Body of pancreas (tissue), 4 donors: Measurements from ENCODE around the gene DUSP28. TPM values are rescaled to one million over a fixed set of nuclear protein-coding genes. Genes with fewer than 3 reads are reported as not detected.

ENCODE experiments used
- ATAC-seq: fragments of 150-250 bp; one replicate; pipeline ENCODE4 v1.9.1; 2016
- DNase-seq, 4 donors: peaks; one replicate each; pipeline ENCODE4 v3.0.0-alpha.2; 2019
- H3K27ac ChIP-seq, 4 donors: fragments of 200-600 bp; sonication (generic); 1 replicate in 3 of 4; 2 replicates in 1 of 4; pipeline versions ENCODE4 v1.5.1 to v1.6.1; 2016 to 2019; ENCODE audit warnings: mild to moderate bottlenecking in 1 of 4, mixed read lengths in 1 of 4, moderate library complexity in 1 of 4
- H3K27me3 ChIP-seq, 2 donors: fragments of 200-600 bp; sonication (generic); one replicate each; pipeline ENCODE4 v1.6.0; 2016; ENCODE audit warnings: mild to moderate bottlenecking in 1 of 2
- H3K36me3 ChIP-seq, 2 donors: fragments of 200-600 bp; sonication (generic); replicated peaks in 1 of 2; 2 replicates each; pipeline ENCODE4 v1.5.1; 2016; ENCODE audit warnings: low read depth in 2 of 2; ENCODE audit not compliant: insufficient read depth in 1 of 2
- H3K4me1 ChIP-seq: fragments of 200-600 bp; sonication (generic); one replicate; pipeline ENCODE4 v1.6.0; 2016
- H3K4me3 ChIP-seq, 2 donors: fragments of 200-600 bp; sonication (generic); 1 replicate in 1 of 2; 2 replicates in 1 of 2; pipeline ENCODE4 v1.5.1; 2016 to 2019
- H3K9me3 ChIP-seq, 3 donors: fragments of 200-600 bp; sonication (generic); 1 replicate in 2 of 3; 2 replicates in 1 of 3; pipeline ENCODE4 v1.5.1; 2016
- CTCF ChIP-seq, 7 experiments: fragments of 450-650 bp in 4 of 7; fragments of 200-600 bp in 3 of 7; sonication (generic) in 3 of 7; IDR thresholded peaks; one replicate each; pipeline ENCODE4 v1.5.1; 2016 to 2019; ENCODE audit warnings: antibody characterized with exemption in 7 of 7
- POLR2A ChIP-seq, 3 donors: fragments of 450-650 bp; IDR thresholded peaks; one replicate each; pipeline ENCODE4 v1.6.1; 2016; ENCODE audit warnings: antibody characterized with exemption in 3 of 3, mild to moderate bottlenecking in 2 of 3
- WGBS, 2 donors: methylation state at CpG; one replicate each; pipeline ENCODE4 v1.1.5; 2017; 5-methylcytosine and 5-hydroxymethylcytosine counted together
- intact Hi-C: fragments of 100-400 bp; cut with DNase I; formaldehyde crosslinking; loops from one replicate; pipeline ENCODE4 v1.15.1; 2023
- total RNA-seq, 2 donors: library from RNA; depleted of rRNA; stranded (reverse); fragments of >200 nt; gene quantifications; one replicate each; pipeline ENCODE4 v1.1.0, GENCODE V29; 2016

The DUSP28 gene
- total RNA-seq, 2 donors from 2014 or later, result 4.7 to 6.6 TPM

- no peaks in the 10 kb centered on the region for H3K36me3 ChIP-seq
- peak; percentile 73 to 85 (median 79) for DNase-seq
- H3K4me1 ChIP-seq, result peaks cover 9% of the 10 kb centered on the region
- 29 to 36% methylated on average over 7 to 11 of the region's 11 CpGs for WGBS, 2 donors
- ATAC-seq, result peak; percentile 85
- peak overlapping the region in 1 of 4 donors; percentile 47 for H3K27ac ChIP-seq
- H3K4me3 ChIP-seq, result no peak overlapping the region
- intact Hi-C loops, result no loop called here
- H3K27me3 ChIP-seq, result no peaks in the 10 kb centered on the region
- H3K9me3 ChIP-seq, result no peaks in the 10 kb centered on the region
- TF ChIP-seq POLR2A (IDR thresholded peaks at IDR 0.05) (no peak), CTCF (IDR thresholded peaks at IDR 0.05) (peak; percentile 19 to 71 (median 62))
Observed at GRCh38 chr2:240604291-240604938, 44.3 kb downstream of the DUSP28 start.

- intact Hi-C loops, result no loop called here
- Histone ChIP-seq H3K27ac (peak overlapping the region in 1 of 4 donors; percentile 47), H3K36me3 (no peaks in the 10 kb centered on the region), H3K4me1 (peaks cover 9% of the 10 kb centered on the region), H3K27me3 (no peaks in the 10 kb centered on the region), H3K9me3 (no peaks in the 10 kb centered on the region), H3K4me3 (no peak overlapping the region)
- ATAC-seq (no peak), DNase-seq (peak in 1 of 4 donors; percentile 10)
- TF ChIP-seq POLR2A (IDR thresholded peaks at IDR 0.05) (no peak), CTCF (IDR thresholded peaks at IDR 0.05) (no peak)
- WGBS, 2 donors, result 77 to 89% methylated on average over 14 to 19 of the region's 19 CpGs
Observed at GRCh38 chr2:240604939-240605716, 45.0 kb downstream of the DUSP28 start.

- intact Hi-C loops, result no loop called here
- no peaks in the 10 kb centered on the region for H3K36me3 ChIP-seq
- no peaks in the 10 kb centered on the region for H3K27me3 ChIP-seq
- H3K4me1 ChIP-seq, result peaks cover 9% of the 10 kb centered on the region
- TF ChIP-seq POLR2A (IDR thresholded peaks at IDR 0.05) (no peak), CTCF (IDR thresholded peaks at IDR 0.05) (no peak)
- ATAC-seq (no peak), DNase-seq (peak in 2 of 4 donors; percentile 0 to 4)
- 88 to 92% methylated on average over 3 to 12 of the region's 12 CpGs for WGBS, 2 donors
- no peaks in the 10 kb centered on the region for H3K9me3 ChIP-seq
- H3K27ac ChIP-seq, result no peak overlapping the region
- no peak overlapping the region for H3K4me3 ChIP-seq
Observed at GRCh38 chr2:240605867-240606743, 45.9 kb downstream of the DUSP28 start.

GRCh38 chr2:240611601-240612210 is 51.5 kb downstream of the DUSP28 start:
- no peaks in the 10 kb centered on the region for H3K4me1 ChIP-seq
- ATAC-seq (no peak), DNase-seq (peak in 2 of 4 donors; percentile 2 to 4)
- no peaks in the 10 kb centered on the region for H3K36me3 ChIP-seq
- 82 to 90% methylated on average over 10 of the region's 10 CpGs for WGBS, 2 donors
- TF ChIP-seq POLR2A (IDR thresholded peaks at IDR 0.05), result no peak
- no peak for TF ChIP-seq CTCF (IDR thresholded peaks at IDR 0.05)
- no peak overlapping the region for H3K27ac ChIP-seq
- H3K9me3 ChIP-seq, result no peaks in the 10 kb centered on the region
- intact Hi-C loops, result no loop called here
- no peaks in the 10 kb centered on the region for H3K27me3 ChIP-seq
- H3K4me3 ChIP-seq, result no peak overlapping the region

Other genes starting within 250 kb of the DUSP28 start
- gene GPC1, start 124.7 kb upstream of the DUSP28 start, total RNA-seq, result 10 to 100 TPM; 23.3 to 30.7 TPM
- gene ANKMY1, start 2.4 kb upstream of the DUSP28 start, total RNA-seq, result 10 to 100 TPM; 17.9 to 26.0 TPM
- gene RNPEPL1, start 8.1 kb downstream of the DUSP28 start, total RNA-seq, result 100 to 1,000 TPM in 1 of 2 donors, 10 to 100 TPM in 1; 63.3 to 162 TPM
- 10 to 100 TPM; 16.3 to 34.3 TPM for gene CAPN10, start 26.4 kb downstream of the DUSP28 start, total RNA-seq
- gene GPR35, start 65.1 kb downstream of the DUSP28 start, total RNA-seq, result 1 to 10 TPM in 1 of 2 donors, under 1 TPM in 1; 0.33 to 3.4 TPM
- 100 to 1,000 TPM; 328 to 392 TPM for gene AQP12B, start 122.5 kb downstream of the DUSP28 start, total RNA-seq
- gene AQP12A, start 131.5 kb downstream of the DUSP28 start, total RNA-seq, result 100 to 1,000 TPM in 1 of 2 donors, 10 to 100 TPM in 1; 29.6 to 130 TPM